ENCODE results near the gene RNF182.
"Not testable (repeated sequence)": the region's sequence is repeated elsewhere in the genome, so short reads cannot be mapped to it uniquely, and the experiment has no call there.

The RNF182 gene

GRCh38 chr6:13918686-13919250 is 6.0 kb upstream of the RNF182 start:
- DNase-seq, result no peak

- no peak for DNase-seq
Measured at GRCh38 chr6:13919861-13920260, 4.9 kb upstream of the RNF182 start.

GRCh38 chr6:13920552-13920951 is 4.2 kb upstream of the RNF182 start:
- DNase-seq, result no peak

- no peak for DNase-seq
Measured at GRCh38 chr6:13922750-13923149, 2.0 kb upstream of the RNF182 start.

- no peak for DNase-seq
Measured at GRCh38 chr6:13923527-13924145, 1.1 kb upstream of the RNF182 start.

- DNase-seq, result no peak
Measured at GRCh38 chr6:13924146-13924948, 405 bp upstream of the RNF182 start.

GRCh38 chr6:13926378-13926777 is 1.6 kb downstream of the RNF182 start:
- no peak for DNase-seq

GRCh38 chr6:13927203-13927602 is 2.5 kb downstream of the RNF182 start:
- no peak for DNase-seq

GRCh38 chr6:13929196-13929595 is 4.4 kb downstream of the RNF182 start:
- no peak for DNase-seq

GRCh38 chr6:13931797-13932402 is 7.1 kb downstream of the RNF182 start:
- DNase-seq, result no peak

- no peak for DNase-seq
Measured at GRCh38 chr6:13932785-13933184, 8.0 kb downstream of the RNF182 start.

GRCh38 chr6:13934721-13935120 is 10.0 kb downstream of the RNF182 start:
- no peak for DNase-seq

- no peak for DNase-seq
Measured at GRCh38 chr6:13935190-13935880, 10.6 kb downstream of the RNF182 start.

GRCh38 chr6:13935881-13936261 is 11.1 kb downstream of the RNF182 start:
- not testable (repeated sequence) for DNase-seq

GRCh38 chr6:13941902-13942301 is 17.1 kb downstream of the RNF182 start:
- DNase-seq, result no peak

GRCh38 chr6:13943943-13944342 is 19.2 kb downstream of the RNF182 start:
- no peak for DNase-seq

GRCh38 chr6:13946506-13946905 is 21.8 kb downstream of the RNF182 start:
- DNase-seq, result no peak

GRCh38 chr6:13947611-13948178 is 22.9 kb downstream of the RNF182 start:
- no peak for DNase-seq

GRCh38 chr6:13952101-13952500 is 27.3 kb downstream of the RNF182 start:
- no peak for DNase-seq

- DNase-seq, result no peak
Measured at GRCh38 chr6:13953061-13953705, 28.4 kb downstream of the RNF182 start.

- DNase-seq, result no peak
Measured at GRCh38 chr6:13965582-13966127, 40.9 kb downstream of the RNF182 start.

GRCh38 chr6:13971303-13971702 is 46.6 kb downstream of the RNF182 start:
- DNase-seq, result no peak

Measured in DMS 273 treated with DMSO at 0.1 percent for 48 hours (cell line).